ENCODE results near the gene OVCH2.
"Not testable (repeated sequence)": the region's sequence is repeated elsewhere in the genome, so short reads cannot be mapped to it uniquely, and the experiment has no call there.

OVCH2 gene

DNA sequence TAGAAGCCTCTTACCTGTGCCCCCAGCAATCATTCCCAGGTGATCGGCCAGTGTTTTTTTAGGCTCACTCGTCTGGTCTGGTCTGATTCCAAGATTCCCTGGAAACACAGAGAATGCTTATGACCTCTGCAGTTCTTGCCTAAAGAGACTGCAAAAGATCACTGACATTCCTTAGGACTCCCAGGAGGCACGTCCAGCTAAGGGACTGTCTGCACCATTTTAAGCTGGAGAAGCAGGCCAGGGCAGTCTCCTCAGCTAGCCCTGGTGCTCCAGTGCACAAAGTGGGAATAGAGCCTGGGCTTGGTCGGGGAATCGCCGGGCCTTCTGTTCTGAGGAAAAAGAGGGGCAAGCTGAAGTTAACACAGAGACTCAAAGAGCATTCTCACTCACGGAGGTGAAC lies 37.8 kb downstream of the OVCH2 start:
- ChIA-PET CTCF (interaction anchor here (1.1 to 1.6 kb wide), 5 partner anchors 12 to 571 kb away, joined by 4 to 7 read pairs (median 5); no protein-coding TSS in a partner anchor), POLR2A (no interaction called here)
- TF ChIP-seq, protein P1, sequence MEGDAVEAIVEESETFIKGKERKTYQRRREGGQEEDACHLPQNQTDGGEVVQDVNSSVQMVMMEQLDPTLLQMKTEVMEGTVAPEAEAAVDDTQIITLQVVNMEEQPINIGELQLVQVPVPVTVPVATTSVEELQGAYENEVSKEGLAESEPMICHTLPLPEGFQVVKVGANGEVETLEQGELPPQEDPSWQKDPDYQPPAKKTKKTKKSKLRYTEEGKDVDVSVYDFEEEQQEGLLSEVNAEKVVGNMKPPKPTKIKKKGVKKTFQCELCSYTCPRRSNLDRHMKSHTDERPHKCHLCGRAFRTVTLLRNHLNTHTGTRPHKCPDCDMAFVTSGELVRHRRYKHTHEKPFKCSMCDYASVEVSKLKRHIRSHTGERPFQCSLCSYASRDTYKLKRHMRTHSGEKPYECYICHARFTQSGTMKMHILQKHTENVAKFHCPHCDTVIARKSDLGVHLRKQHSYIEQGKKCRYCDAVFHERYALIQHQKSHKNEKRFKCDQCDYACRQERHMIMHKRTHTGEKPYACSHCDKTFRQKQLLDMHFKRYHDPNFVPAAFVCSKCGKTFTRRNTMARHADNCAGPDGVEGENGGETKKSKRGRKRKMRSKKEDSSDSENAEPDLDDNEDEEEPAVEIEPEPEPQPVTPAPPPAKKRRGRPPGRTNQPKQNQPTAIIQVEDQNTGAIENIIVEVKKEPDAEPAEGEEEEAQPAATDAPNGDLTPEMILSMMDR (IDR thresholded peaks at IDR 0.05; ENCODE audit: control extremely low read depth, extremely low read depth, low read depth, missing control alignments) = no peak
- no peak for DNase-seq (ENCODE audit: extremely low spot score)

DNA sequence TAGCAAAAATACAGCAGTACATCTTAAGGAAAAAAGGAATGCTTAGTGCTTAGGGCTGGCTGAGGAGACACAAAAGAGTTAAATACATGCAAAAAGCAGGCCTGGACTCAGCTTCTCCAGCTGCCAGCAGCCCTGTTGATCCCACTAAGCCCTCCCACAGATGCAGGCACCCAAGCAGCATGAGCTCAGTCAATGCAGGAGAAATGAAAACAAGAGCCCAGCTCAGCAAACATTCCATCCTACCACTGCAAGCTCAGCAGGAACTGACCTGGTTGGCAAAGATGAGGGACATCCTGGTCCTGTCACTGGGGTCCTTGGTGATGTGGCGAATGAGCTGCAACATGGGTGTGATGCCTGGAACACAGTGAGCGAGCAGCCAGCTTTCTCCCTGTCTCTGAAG lies 38.8 kb downstream of the OVCH2 start:
- TF ChIP-seq, protein P1 (IDR thresholded peaks at IDR 0.05; ENCODE audit: control extremely low read depth, extremely low read depth, low read depth, missing control alignments) = no peak
- ChIA-PET POLR2A (no interaction called here), CTCF (interaction anchor here (0.9 to 3.5 kb wide), 10 partner anchors 11 to 570 kb away, joined by 3 to 25 read pairs (median 4); no protein-coding TSS in a partner anchor)
- DNase-seq (ENCODE audit: extremely low spot score) = no peak

DNA sequence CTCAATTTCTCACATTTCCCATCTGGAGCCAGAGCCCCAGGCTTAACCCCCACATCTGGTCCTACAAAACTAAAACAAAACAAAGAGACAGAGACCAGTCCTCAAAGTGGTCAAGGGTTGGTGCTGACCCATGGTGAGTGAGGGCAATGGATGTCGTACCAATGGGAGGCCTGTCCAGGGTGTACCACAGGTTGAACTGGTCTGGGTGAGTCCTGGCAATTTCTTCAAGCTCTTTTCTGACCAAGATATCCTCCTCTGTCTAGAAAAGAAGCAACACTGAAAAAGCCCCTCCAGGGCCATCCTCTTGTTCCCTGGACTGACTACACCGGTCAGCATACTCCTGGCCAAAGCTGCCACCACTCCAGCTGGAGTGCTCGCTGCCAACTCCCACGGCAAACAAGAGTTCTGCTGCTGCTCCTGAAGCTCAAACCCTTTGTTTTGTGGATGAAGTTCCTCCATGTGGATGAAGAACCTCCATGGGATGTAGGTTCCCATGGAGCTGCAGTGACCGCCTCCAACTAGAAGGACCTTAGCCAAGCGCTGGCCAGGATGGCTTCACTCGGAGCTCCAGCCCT lies 39.9 kb downstream of the OVCH2 start:
- CTCF ChIA-PET = interaction anchor here (0.6 to 3.5 kb wide), 30 partner anchors 10 to 573 kb away, joined by 3 to 25 read pairs (median 4); partner anchors contain the start of gene PPFIBP2
- TF ChIP-seq, protein P1 (IDR thresholded peaks at IDR 0.05; ENCODE audit: control extremely low read depth, extremely low read depth, low read depth, missing control alignments) = no peak
- POLR2A ChIA-PET = no interaction called here
- DNase-seq (ENCODE audit: extremely low spot score) = no peak

DNA sequence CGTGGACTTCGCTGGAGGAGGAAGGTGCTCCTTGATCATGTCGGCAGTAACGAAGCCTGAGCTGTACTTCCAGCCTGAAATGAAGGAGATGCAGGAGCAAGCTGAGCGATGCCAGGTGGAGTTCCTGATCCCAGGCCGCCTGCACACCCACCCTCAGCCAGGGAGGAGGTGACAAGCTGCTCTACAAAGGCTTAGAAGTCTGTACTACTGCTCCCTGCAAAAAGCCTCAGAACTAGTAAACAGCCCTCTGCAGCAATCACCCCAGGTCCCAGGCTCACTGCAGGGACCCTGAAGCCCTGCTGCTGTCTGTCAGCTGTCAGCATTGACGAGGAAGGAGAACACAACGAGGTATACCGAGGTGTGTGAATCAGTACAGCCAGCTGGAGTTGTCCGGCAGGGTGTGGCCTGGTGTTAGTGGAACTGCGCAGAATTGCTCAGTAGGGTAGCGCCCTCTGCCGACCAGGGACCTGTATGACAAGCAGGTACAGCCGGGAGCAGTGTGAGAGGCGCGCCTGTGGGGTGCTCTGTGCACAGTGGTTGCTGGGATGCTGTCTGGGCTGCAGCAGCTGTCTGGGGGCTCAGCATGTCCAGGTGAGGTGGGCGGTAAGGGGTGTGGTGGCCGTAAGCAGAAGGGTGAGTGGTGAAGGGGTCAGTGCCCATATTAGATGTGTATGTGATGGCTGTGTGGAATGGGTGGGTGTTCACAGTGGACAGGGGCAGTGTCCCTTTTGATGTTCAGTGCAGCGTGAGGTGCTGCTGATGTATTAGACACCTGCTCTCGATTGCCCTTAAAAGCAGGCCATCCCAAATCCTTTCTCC lies 40.6 kb downstream of the OVCH2 start:
- TF ChIP-seq, protein P1 (IDR thresholded peaks at IDR 0.05; ENCODE audit: control extremely low read depth, extremely low read depth, low read depth, missing control alignments) = peak; percentile 91
- POLR2A ChIA-PET = no interaction called here
- peak; percentile 92 for DNase-seq (ENCODE audit: extremely low spot score)
- CTCF ChIA-PET = interaction anchor here (0.6 to 3.5 kb wide), 50 partner anchors 8 to 1184 kb away, joined by 3 to 25 read pairs (median 4); partner anchors contain the start of genes ARFIP2, PPFIBP2 and TIMM10B

DNA sequence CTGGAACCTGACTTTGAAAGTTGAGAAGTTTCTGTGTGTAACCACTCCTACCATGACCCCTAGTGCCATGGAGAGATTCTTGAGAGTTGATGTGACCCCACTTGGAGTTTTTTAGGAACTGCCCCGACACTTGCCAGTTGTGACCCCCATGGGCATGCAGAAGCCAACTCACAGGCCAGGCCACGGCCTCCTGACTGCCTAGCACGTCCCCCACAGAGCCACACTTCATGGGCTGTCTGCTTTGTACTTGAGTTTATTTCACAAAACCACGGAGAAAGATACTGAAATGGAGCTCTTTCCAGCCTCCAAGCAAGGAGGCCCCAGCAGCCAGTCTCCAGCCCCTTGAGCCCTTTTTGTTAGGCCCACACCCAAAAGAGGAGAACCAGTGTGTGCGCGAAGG lies 41.4 kb downstream of the OVCH2 start:
- POLR2A ChIA-PET = no interaction called here

DNA sequence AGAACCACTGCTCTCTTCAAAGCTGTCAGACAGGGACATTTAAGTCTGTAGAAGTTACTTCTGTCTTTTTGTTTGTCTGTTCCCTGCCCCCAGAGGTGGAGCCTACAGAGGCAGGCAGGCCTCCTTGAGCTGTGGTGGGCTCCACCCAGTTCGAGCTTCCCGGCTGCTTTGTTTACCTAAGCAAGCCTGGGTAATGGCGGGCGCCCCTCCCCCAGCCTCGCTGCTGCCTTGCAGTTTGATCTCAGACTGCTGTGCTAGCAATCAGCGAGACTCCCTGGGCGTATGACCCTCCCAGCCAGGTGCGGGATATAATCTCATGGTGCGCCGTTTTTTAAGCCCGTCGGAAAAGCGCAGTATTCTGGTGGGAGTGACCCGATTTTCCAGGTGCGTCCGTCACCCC lies 42.7 kb downstream of the OVCH2 start:
- POLR2A ChIA-PET; DNase-seq (ENCODE audit: extremely low spot score): not testable (repeated sequence)
- CTCF ChIA-PET = interaction anchor here (1.2 kb wide), 1 partner anchor 9 kb away, joined by 3 read pairs; the partner anchor contains the start of gene CYB5R2

More for the DNA sequence above, 41.4 kb downstream of the OVCH2 start:
- CTCF ChIA-PET = interaction anchor here (0.8 to 3.5 kb wide), 34 partner anchors 9 to 1183 kb away, joined by 3 to 25 read pairs (median 4); partner anchors contain the start of genes ARFIP2, PPFIBP2 and TIMM10B
- DNase-seq (ENCODE audit: extremely low spot score) = no peak
- TF ChIP-seq, protein P1 (IDR thresholded peaks at IDR 0.05; ENCODE audit: control extremely low read depth, extremely low read depth, low read depth, missing control alignments) = no peak

Data from GM10248 (cell line).